HEK293 (cell line): ENCODE results near the gene CCSER1.

Experiments used
- CTCF ChIA-PET: fragments of 350-600 bp; formaldehyde crosslinking; extraction: SDS; loops from one replicate; lab custom pipeline; 2021; ENCODE audit warnings: antibody characterized with exemption; lab: Yijun Ruan, JAX
- POLR2A ChIA-PET: fragments of 300-600 bp; formaldehyde crosslinking; extraction: SDS; loops from one replicate; lab custom pipeline; 2020; ENCODE audit warnings: antibody characterized with exemption, inconsistent platforms; lab: Yijun Ruan, JAX
- H3K27ac ChIP-seq: fragments of 200-500 bp; sonication (Bioruptor generic); 2 replicates; pipeline ENCODE4 v1.5.1; 2014; ENCODE audit warnings: low read depth, low read length, control low read depth, inconsistent platforms; ENCODE audit errors: extremely low read depth
- H3K36me3 ChIP-seq, 2 experiments: fragments of 200-500 bp in 1 of 2; sonication (Bioruptor generic) in 1 of 2; 1 replicate in 1 of 2; 2 replicates in 1 of 2; pipeline ENCODE4 v1.5.1; 2014 to 2017; ENCODE audit warnings: inconsistent platforms in 2 of 2, low read length in 2 of 2; ENCODE audit not compliant: control insufficient read depth in 2 of 2, insufficient read depth in 1 of 2
- H3K4me1 ChIP-seq: fragments of 200-500 bp; sonication (Bioruptor generic); 2 replicates; pipeline ENCODE4 v1.5.1; 2014; ENCODE audit warnings: mild to moderate bottlenecking, low read length, inconsistent platforms; ENCODE audit not compliant: control insufficient read depth, insufficient read depth
- H3K4me3 ChIP-seq: 2 replicates; pipeline ENCODE4 v1.5.1; 2011; ENCODE audit warnings: low read depth, mild to moderate bottlenecking, control low read depth, low read length, moderate library complexity
- H3K9me3 ChIP-seq: fragments of 200-500 bp; sonication (Bioruptor generic); 2 replicates; pipeline ENCODE4 v1.5.1; 2014; ENCODE audit warnings: low read depth, low read length, inconsistent platforms; ENCODE audit not compliant: control insufficient read depth, insufficient read depth
- ELK4 ChIP-seq: IDR thresholded peaks from 2 replicates; pipeline ENCODE4 v1.6.1; 2011; ENCODE audit warnings: mild to moderate bottlenecking, low read depth, low read length, borderline replicate concordance
- GLIS2 ChIP-seq: fragments of 450-650 bp; formaldehyde crosslinking; IDR thresholded peaks from 2 replicates; pipeline ENCODE4 v1.5.1; 2016; ENCODE audit warnings: missing biosample characterization, missing genetic modification characterization
- HOXC10 ChIP-seq: sonication (generic); formaldehyde crosslinking; IDR thresholded peaks from 2 replicates; pipeline ENCODE4 v1.8.1; 2023; ENCODE audit warnings: mild to moderate bottlenecking, missing genetic modification reagents
- INSM2 ChIP-seq: fragments of 450-650 bp; formaldehyde crosslinking; IDR thresholded peaks from 2 replicates; pipeline ENCODE4 v1.5.1; 2016; ENCODE audit warnings: missing biosample characterization, missing genetic modification characterization
- KLF10 ChIP-seq: fragments of 450-650 bp; IDR thresholded peaks from 2 replicates; pipeline ENCODE4 v1.5.1; 2018; ENCODE audit warnings: missing biosample characterization, mild to moderate bottlenecking, missing genetic modification characterization
- MEIS1 ChIP-seq: sonication (generic); formaldehyde crosslinking; IDR thresholded peaks from 2 replicates; pipeline ENCODE4 v1.8.1; 2022; ENCODE audit warnings: missing genetic modification reagents, mild to moderate bottlenecking, borderline replicate concordance
- OVOL3 ChIP-seq: fragments of 450-650 bp; formaldehyde crosslinking; IDR thresholded peaks from 2 replicates; pipeline ENCODE4 v1.5.1; 2016; ENCODE audit warnings: missing biosample characterization, missing genetic modification characterization
- WT1 ChIP-seq: fragments of 450-650 bp; formaldehyde crosslinking; IDR thresholded peaks from 2 replicates; pipeline ENCODE4 v1.5.1; 2016; ENCODE audit warnings: missing biosample characterization, missing genetic modification characterization
- ZBTB44 ChIP-seq: fragments of 450-650 bp; IDR thresholded peaks from 2 replicates; pipeline ENCODE4 v1.5.1; 2018; ENCODE audit warnings: missing biosample characterization, mild to moderate bottlenecking, missing genetic modification characterization
- ZBTB48 ChIP-seq: fragments of 450-650 bp; formaldehyde crosslinking; IDR thresholded peaks from 2 replicates; pipeline ENCODE4 v1.5.1; 2016; ENCODE audit warnings: missing biosample characterization, missing genetic modification characterization
- ZEB2 ChIP-seq: fragments of 450-650 bp; formaldehyde crosslinking; IDR thresholded peaks from 2 replicates; pipeline ENCODE4 v1.5.1; 2016; ENCODE audit warnings: missing biosample characterization, missing genetic modification characterization
- ZFP37 ChIP-seq: fragments of 450-650 bp; formaldehyde crosslinking; IDR thresholded peaks from 2 replicates; pipeline ENCODE4 v1.5.1; 2016; ENCODE audit warnings: missing biosample characterization, missing genetic modification characterization
- ZNF146 ChIP-seq: fragments of 450-650 bp; formaldehyde crosslinking; IDR thresholded peaks from 2 replicates; pipeline ENCODE4 v1.5.1; 2016; ENCODE audit warnings: missing biosample characterization, missing genetic modification characterization
- ZNF2 ChIP-seq: fragments of 450-650 bp; formaldehyde crosslinking; IDR thresholded peaks from 2 replicates; pipeline ENCODE4 v1.5.1; 2016; ENCODE audit warnings: missing biosample characterization, missing genetic modification characterization
- ZNF24 ChIP-seq: fragments of 450-650 bp; formaldehyde crosslinking; IDR thresholded peaks from 2 replicates; pipeline ENCODE4 v1.5.1; 2016; ENCODE audit warnings: missing biosample characterization, missing genetic modification characterization
- ZNF341 ChIP-seq: fragments of 450-650 bp; formaldehyde crosslinking; IDR thresholded peaks from 2 replicates; pipeline ENCODE4; 2016; ENCODE audit warnings: low read depth, missing biosample characterization, missing genetic modification characterization
- ZNF354C ChIP-seq: fragments of 450-650 bp; formaldehyde crosslinking; IDR thresholded peaks from 2 replicates; pipeline ENCODE4 v1.5.1; 2016; ENCODE audit warnings: missing biosample characterization, missing genetic modification characterization, low read depth, borderline replicate concordance
- ZNF48 ChIP-seq: fragments of 450-650 bp; formaldehyde crosslinking; IDR thresholded peaks from 2 replicates; pipeline ENCODE4 v1.5.1; 2016; ENCODE audit warnings: missing biosample characterization, missing genetic modification characterization
- ZNF585B ChIP-seq: fragments of 450-650 bp; formaldehyde crosslinking; IDR thresholded peaks from 2 replicates; pipeline ENCODE4 v1.5.1; 2016; ENCODE audit warnings: missing biosample characterization, missing genetic modification characterization
- ZNF600 ChIP-seq: fragments of 450-650 bp; formaldehyde crosslinking; IDR thresholded peaks from 2 replicates; pipeline ENCODE4 v1.5.1; 2016; ENCODE audit warnings: missing biosample characterization, missing genetic modification characterization
- ZNF624 ChIP-seq: fragments of 450-650 bp; formaldehyde crosslinking; IDR thresholded peaks from 2 replicates; pipeline ENCODE4 v1.5.1; 2017; ENCODE audit warnings: missing biosample characterization, missing genetic modification characterization
- ZNF670 ChIP-seq: fragments of 450-650 bp; formaldehyde crosslinking; IDR thresholded peaks from 2 replicates; pipeline ENCODE4 v1.5.1; 2016; ENCODE audit warnings: missing biosample characterization, missing genetic modification characterization, low read depth
- ZNF677 ChIP-seq: fragments of 450-650 bp; IDR thresholded peaks from 2 replicates; pipeline ENCODE4 v1.5.0; 2018; ENCODE audit warnings: missing biosample characterization, mild to moderate bottlenecking, missing genetic modification characterization, moderate library complexity
- ZNF776 ChIP-seq: fragments of 450-650 bp; formaldehyde crosslinking; IDR thresholded peaks from 2 replicates; pipeline ENCODE4 v1.5.0; 2017; ENCODE audit warnings: missing biosample characterization, missing genetic modification characterization, borderline replicate concordance
- ZNF830 ChIP-seq: fragments of 450-650 bp; IDR thresholded peaks from 2 replicates; pipeline ENCODE4 v1.5.0; 2018; ENCODE audit warnings: missing biosample characterization, missing genetic modification characterization, low read depth, mild to moderate bottlenecking, moderate library complexity
- ZSCAN4 ChIP-seq: fragments of 450-650 bp; formaldehyde crosslinking; IDR thresholded peaks from 2 replicates; pipeline ENCODE4 v1.5.1; 2017; ENCODE audit warnings: missing biosample characterization, missing genetic modification characterization

Gene CCSER1

GRCh38 chr4:90648791-90649190 is 521.6 kb downstream of the CCSER1 start (continued):
- TF ChIP-seq ZNF677 (tag by site-specific recombination) = no peak

- Histone ChIP-seq H3K4me3 (no peak overlapping the region), H3K27ac (no peak overlapping the region), H3K4me1 (no peaks in the 10 kb centered on the region), H3K36me3 (no peaks in the 10 kb centered on the region), H3K9me3 (no peaks in the 10 kb centered on the region)
- ChIA-PET POLR2A (no interaction called here), CTCF (no interaction called here)
- TF ChIP-seq WT1 (tag by site-specific recombination) = no peak
- no peak for TF ChIP-seq ZNF585B (tag by site-specific recombination)
- TF ChIP-seq INSM2 (tag by site-specific recombination) = no peak
- no peak for TF ChIP-seq ZNF776 (tag by site-specific recombination)
- TF ChIP-seq MEIS1 (CRISPR knock-in tag) = no peak
- TF ChIP-seq ZFP37 (tag by site-specific recombination) = no peak
- no peak for TF ChIP-seq ZNF24 (tag by site-specific recombination)
- no peak for TF ChIP-seq ELK4
- no peak for TF ChIP-seq ZNF830 (tag by site-specific recombination)
- no peak for TF ChIP-seq ZNF624 (tag by site-specific recombination)
Observed at GRCh38 chr4:90660672-90661071, 533.5 kb downstream of the CCSER1 start.

GRCh38 chr4:90670183-90670582 is 543.0 kb downstream of the CCSER1 start:
- Histone ChIP-seq H3K27ac (no peak overlapping the region), H3K4me1 (no peaks in the 10 kb centered on the region), H3K4me3 (no peak overlapping the region), H3K9me3 (no peaks in the 10 kb centered on the region), H3K36me3 (no peaks in the 10 kb centered on the region)
- ChIA-PET CTCF (no interaction called here), POLR2A (no interaction called here)
- no peak for TF ChIP-seq ZEB2
- TF ChIP-seq ZNF146 (tag by site-specific recombination) = no peak
- TF ChIP-seq OVOL3 = no peak
- TF ChIP-seq ZBTB48 (tag by site-specific recombination) = no peak
- no peak for TF ChIP-seq ZSCAN4 (tag by site-specific recombination)
- no peak for TF ChIP-seq KLF10
- TF ChIP-seq ZNF600 (tag by site-specific recombination) = no peak
- no peak for TF ChIP-seq ZNF354C (tag by site-specific recombination)
- no peak for TF ChIP-seq ZNF48 (tag by site-specific recombination)
- no peak for TF ChIP-seq ZNF2
- TF ChIP-seq HOXC10 = no peak
- no peak for TF ChIP-seq ZNF670 (tag by site-specific recombination)
- no peak for TF ChIP-seq ZNF341
- no peak for TF ChIP-seq ZBTB44 (tag by site-specific recombination)
- TF ChIP-seq GLIS2 (tag by site-specific recombination) = no peak
